GM18508 (cell line): Measurements from ENCODE around the gene THAP12.

Experiments used
- ATAC-seq: cut with Tn5 transposase; IDR thresholded peaks from one replicate; pipeline ENCODE4 v1.9.1; 2021; ENCODE audit warnings: moderate number of reproducible peaks; ENCODE audit not compliant: insufficient read depth, unreplicated experiment

The THAP12 gene

DNA sequence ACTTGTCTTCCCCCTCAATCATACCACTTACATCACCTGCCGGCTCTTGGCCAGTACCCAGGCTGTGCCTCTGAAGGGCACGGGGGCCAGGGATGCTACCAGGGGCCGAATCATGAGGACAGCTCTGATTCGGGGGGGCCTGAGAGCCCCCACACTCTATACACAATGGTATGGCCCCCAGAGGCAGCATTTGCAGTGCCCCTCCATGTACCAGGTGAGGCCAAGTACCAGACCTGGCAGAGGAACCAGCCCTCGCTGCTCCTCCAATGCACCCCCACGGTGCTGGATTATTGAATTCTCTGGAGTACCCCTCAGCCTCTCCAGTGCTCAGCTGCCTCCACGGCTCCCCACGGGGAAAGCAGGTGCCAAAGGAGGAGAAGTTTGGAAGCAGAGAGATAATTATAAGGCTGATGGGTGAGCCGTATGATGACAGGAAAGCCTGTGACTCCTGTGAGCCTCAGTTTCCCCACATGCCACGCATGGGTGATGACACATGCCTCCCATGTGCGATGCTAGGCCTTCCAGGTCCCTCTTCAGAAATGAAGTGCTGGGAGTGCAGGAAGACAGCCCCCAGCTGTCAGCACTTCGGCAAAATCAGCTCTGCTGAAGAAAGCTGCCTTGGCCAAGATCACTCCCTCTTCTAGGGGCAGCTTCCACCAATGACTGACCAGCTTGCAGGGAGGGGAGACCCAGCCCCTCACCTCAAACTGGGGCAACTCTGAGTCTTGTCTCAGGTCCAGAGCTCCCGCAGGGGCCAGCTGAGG lies 69.9 kb downstream of the THAP12 start:
- ATAC-seq: no peak

GRCh38 chr11:76307978-76308747 lies 72.8 kb downstream of the THAP12 start:
- no peak for ATAC-seq

DNA sequence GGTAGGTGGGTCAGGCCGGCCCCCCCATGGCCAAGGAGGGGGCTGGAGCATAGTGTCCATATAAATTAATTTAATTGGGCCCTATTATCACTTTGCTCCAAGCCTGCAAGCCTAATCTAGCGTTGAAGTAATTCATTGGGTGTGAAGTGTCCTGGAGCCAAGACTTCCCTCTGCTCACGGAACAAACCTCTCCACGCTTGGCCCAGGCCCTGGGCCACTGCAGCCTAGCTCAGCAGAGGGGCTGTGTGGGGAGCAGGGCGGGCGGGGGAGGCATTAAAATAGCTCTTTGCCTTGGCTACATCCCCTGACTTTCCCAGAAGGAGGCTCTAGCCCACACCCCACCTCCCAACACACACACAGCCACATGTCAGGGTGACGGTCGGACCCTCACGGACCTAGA lies 73.5 kb downstream of the THAP12 start:
- ATAC-seq: no peak

DNA sequence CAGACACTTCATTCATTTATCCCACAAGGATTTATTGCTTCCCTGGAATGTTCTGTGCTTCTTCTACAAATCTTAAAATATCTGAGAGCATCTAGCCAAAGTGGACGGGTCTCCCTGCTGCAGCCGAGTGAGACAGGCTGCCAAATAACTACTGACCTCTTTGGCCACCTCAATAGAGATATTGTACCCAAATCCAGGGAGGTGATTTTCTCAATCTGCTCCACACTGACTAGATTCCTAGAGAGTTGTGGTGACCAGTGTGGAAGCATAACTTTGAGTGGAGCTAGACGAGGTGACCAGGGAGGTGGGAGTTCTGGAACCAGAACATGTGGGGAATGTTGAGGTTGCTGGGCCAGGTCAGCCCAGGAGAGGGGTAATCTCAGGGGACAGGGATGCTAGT lies 77.5 kb downstream of the THAP12 start:
- no peak for ATAC-seq

DNA sequence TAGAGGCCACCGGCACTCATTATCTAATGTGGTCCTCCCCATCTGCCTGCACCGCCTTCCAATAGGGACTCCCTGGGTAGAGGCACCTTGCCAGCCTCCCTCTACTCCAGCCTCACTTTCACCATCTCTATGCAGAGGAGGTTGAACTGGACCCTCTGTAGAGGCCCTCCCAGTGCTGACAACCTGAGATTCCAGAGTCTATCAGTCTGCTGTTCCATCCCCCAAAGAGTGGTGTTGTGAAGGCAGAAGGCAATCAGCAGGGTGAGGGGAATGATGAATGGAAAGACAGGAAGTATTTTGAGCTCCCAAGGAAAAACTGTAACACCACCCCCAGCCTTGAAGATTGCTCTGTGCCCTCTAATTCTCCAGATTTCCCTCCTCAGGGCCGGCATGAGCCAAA lies 77.9 kb downstream of the THAP12 start:
- no peak for ATAC-seq
